H1 (cell line): ENCODE results near the gene NBEA. TPM values are rescaled to one million over a fixed set of nuclear protein-coding genes. Genes with fewer than 3 reads are reported as not detected.

Experiments used
- CTCF ChIA-PET: fragments of 300-600 bp; sonication (Branson Sonifier 250); formaldehyde crosslinking; loops from one replicate; lab custom pipeline; 2021; ENCODE audit not compliant: partially characterized antibody; lab: Charles Lee
- POLR2A ChIA-PET: fragments of 300-600 bp; sonication (Branson Sonifier 250); formaldehyde crosslinking; loops from one replicate; lab custom pipeline; 2021; ENCODE audit warnings: inconsistent platforms; ENCODE audit not compliant: partially characterized antibody; lab: Charles Lee
- DNase-seq, 2 experiments: peaks; one replicate each; pipeline versions ENCODE4 v3.0.0 to v3.0.0-alpha.2; 2010 to 2022; ENCODE audit warnings: low spot score in 2 of 2, low read depth in 1 of 2, mixed read lengths in 1 of 2
- FAIRE-seq: peaks from 2 replicates; lab custom pipeline; 2011; peaks lifted over from hg19 to GRCh38; lab: Jason Lieb, UNC
- H2AFZ ChIP-seq: 2 replicates; pipeline ENCODE4 v1.8.1; 2012; ENCODE audit warnings: low read length, inconsistent platforms
- H2AK5ac ChIP-seq: 2 replicates; pipeline ENCODE4 v1.6.1; 2013; ENCODE audit warnings: low read depth, low read length
- H2BK120ac ChIP-seq: replicated peaks from 2 replicates; pipeline ENCODE3; 2013; ENCODE audit warnings: low read depth, low read length, inconsistent platforms
- H2BK12ac ChIP-seq: 2 replicates; pipeline ENCODE4 v1.6.1; 2013; ENCODE audit warnings: low read depth, low read length
- H2BK15ac ChIP-seq: 2 replicates; pipeline ENCODE4 v1.6.1; 2013; ENCODE audit warnings: low read length
- H2BK20ac ChIP-seq: 2 replicates; pipeline ENCODE4 v1.6.1; 2013; ENCODE audit warnings: low read length
- H2BK5ac ChIP-seq: 2 replicates; pipeline ENCODE4 v1.6.1; 2013; ENCODE audit warnings: low read depth, low read length
- H3K14ac ChIP-seq: 2 replicates; pipeline ENCODE4 v1.6.1; 2013; ENCODE audit warnings: inconsistent platforms; ENCODE audit not compliant: insufficient read length
- H3K18ac ChIP-seq: 2 replicates; pipeline ENCODE4 v1.6.1; 2013; ENCODE audit warnings: low read length; ENCODE audit errors: extremely low read depth
- H3K23ac ChIP-seq: 2 replicates; pipeline ENCODE4 v1.6.1; 2013; ENCODE audit warnings: inconsistent platforms; ENCODE audit not compliant: insufficient read length
- H3K23me2 ChIP-seq: 2 replicates; pipeline ENCODE4 v1.6.1; 2013; ENCODE audit warnings: low read depth, low read length
- H3K27ac ChIP-seq: 2 replicates; pipeline ENCODE4 v1.6.1; 2011; ENCODE audit warnings: low read depth, low read length, inconsistent platforms
- H3K27me3 ChIP-seq, 4 experiments: replicated peaks in 1 of 4; 1 replicate in 1 of 4; 2 replicates in 3 of 4; pipeline versions ENCODE4 v1.6.1 to v1.8.1; 2011 to 2013; ENCODE audit warnings: low read length in 3 of 4, mild to moderate bottlenecking in 3 of 4, inconsistent platforms in 2 of 4, mixed read lengths in 2 of 4, moderate library complexity in 1 of 4; ENCODE audit not compliant: control insufficient read depth in 3 of 4, insufficient read depth in 3 of 4; ENCODE audit errors: extremely low read depth in 1 of 4
- H3K36me3 ChIP-seq, 4 experiments: 2 replicates each; pipeline versions ENCODE4 v1.6.1 to v1.8.1; 2011 to 2013; ENCODE audit warnings: mild to moderate bottlenecking in 4 of 4, low read length in 3 of 4, moderate library complexity in 2 of 4, control low read depth in 1 of 4, inconsistent platforms in 1 of 4; ENCODE audit not compliant: insufficient read depth in 4 of 4, control insufficient read depth in 2 of 4
- H3K4ac ChIP-seq: replicated peaks from 2 replicates; pipeline ENCODE3; 2013; ENCODE audit warnings: low read length, low read depth, mixed read lengths, inconsistent platforms; ENCODE audit not compliant: insufficient read length
- H3K4me1 ChIP-seq, 4 experiments: replicated peaks in 1 of 4; 1 replicate in 1 of 4; 2 replicates in 3 of 4; pipeline versions ENCODE4 v1.6.1 to v1.8.1; 2011 to 2013; ENCODE audit warnings: low read length in 3 of 4, inconsistent platforms in 2 of 4, mixed read lengths in 1 of 4; ENCODE audit not compliant: insufficient read depth in 4 of 4, control insufficient read depth in 3 of 4
- H3K4me2 ChIP-seq, 2 experiments: 2 replicates each; pipeline versions ENCODE4 v1.6.1 to v1.8.1; 2011 to 2013; ENCODE audit warnings: low read depth in 2 of 2, low read length in 2 of 2, control low read depth in 1 of 2, inconsistent platforms in 1 of 2, mild to moderate bottlenecking in 1 of 2; ENCODE audit not compliant: insufficient read depth in 1 of 2
- H3K4me3 ChIP-seq, 4 experiments: fragments of 200-600, 300-600 bp in 1 of 4; sonication (generic), shearing (Covaris generic), sonication (Bioruptor Twin) in 1 of 4; 2 replicates each; pipeline versions ENCODE4 v1.5.1 to v1.8.1; 2011 to 2016; ENCODE audit warnings: low read length in 4 of 4, low read depth in 3 of 4, control low read depth in 2 of 4, inconsistent platforms in 2 of 4, mild to moderate bottlenecking in 2 of 4, mixed read lengths in 1 of 4, moderate library complexity in 1 of 4; ENCODE audit not compliant: insufficient read depth in 2 of 4; ENCODE audit errors: extremely low read depth in 1 of 4
- H3K56ac ChIP-seq: replicated peaks from 2 replicates; pipeline ENCODE3; 2013; ENCODE audit warnings: low read depth, mild to moderate bottlenecking, mixed read lengths, low read length, inconsistent platforms; ENCODE audit not compliant: insufficient read length
- H3K79me1 ChIP-seq: 2 replicates; pipeline ENCODE4 v1.6.1; 2013; ENCODE audit warnings: low read depth, low read length, control low read depth
- H3K79me2 ChIP-seq, 2 experiments: 2 replicates each; pipeline versions ENCODE4 v1.6.1 to v1.8.1; 2012 to 2013; ENCODE audit warnings: low read length in 2 of 2, mild to moderate bottlenecking in 2 of 2, inconsistent platforms in 1 of 2; ENCODE audit not compliant: insufficient read depth in 2 of 2, control insufficient read depth in 1 of 2
- H3K9ac ChIP-seq, 4 experiments: replicated peaks in 1 of 4; 1 replicate in 1 of 4; 2 replicates in 3 of 4; pipeline versions ENCODE4 v1.6.1 to v1.8.1; 2011 to 2013; ENCODE audit warnings: low read depth in 3 of 4, low read length in 3 of 4, control low read depth in 2 of 4, mild to moderate bottlenecking in 2 of 4, moderate library complexity in 2 of 4, inconsistent platforms in 1 of 4; ENCODE audit errors: extremely low read depth in 1 of 4
- H3K9me3 ChIP-seq, 2 experiments: 2 replicates each; pipeline versions ENCODE4 v1.6.1 to v1.8.1; 2012 to 2013; ENCODE audit warnings: mild to moderate bottlenecking in 2 of 2, moderate library complexity in 2 of 2, control low read depth in 1 of 2, inconsistent platforms in 1 of 2, low read depth in 1 of 2, low read length in 1 of 2, mixed read lengths in 1 of 2; ENCODE audit not compliant: insufficient read depth in 2 of 2
- H4K20me1 ChIP-seq, 2 experiments: replicated peaks in 1 of 2; 2 replicates each; pipeline versions ENCODE3 to v1.8.1; 2011 to 2013; ENCODE audit warnings: inconsistent platforms in 2 of 2, low read length in 2 of 2, mild to moderate bottlenecking in 1 of 2; ENCODE audit not compliant: insufficient read depth in 2 of 2, control insufficient read depth in 1 of 2
- H4K5ac ChIP-seq: 2 replicates; pipeline ENCODE4 v1.6.1; 2013; ENCODE audit warnings: low read length, low read depth, mixed read lengths, inconsistent platforms; ENCODE audit not compliant: insufficient read length
- H4K8ac ChIP-seq: 2 replicates; pipeline ENCODE4 v1.8.0; 2013; ENCODE audit warnings: mild to moderate bottlenecking, moderate library complexity, low read length, inconsistent platforms; ENCODE audit not compliant: insufficient read depth; ENCODE audit errors: extremely low read depth
- H4K91ac ChIP-seq: replicated peaks from 2 replicates; pipeline ENCODE3; 2013; ENCODE audit warnings: low read length, mixed read lengths, inconsistent platforms; ENCODE audit not compliant: insufficient read length
- ATF2 ChIP-seq: IDR thresholded peaks from 2 replicates; pipeline ENCODE4 v1.6.1; 2012; ENCODE audit warnings: low read length, inconsistent platforms
- EP300 ChIP-seq, 2 experiments: IDR thresholded peaks; 1 replicate in 1 of 2; 2 replicates in 1 of 2; pipeline ENCODE4 v1.6.1; 2011 to 2012; ENCODE audit warnings: low read depth in 2 of 2, low read length in 2 of 2, mild to moderate bottlenecking in 2 of 2, borderline replicate concordance in 1 of 2, inconsistent platforms in 1 of 2, moderate library complexity in 1 of 2
- PHF8 ChIP-seq: fragments of 200-600 bp; sonication (generic); conservative IDR thresholded peaks from 2 replicates; pipeline ENCODE4 v1.7.1; 2012; ENCODE audit warnings: low read depth, mild to moderate bottlenecking, inconsistent platforms, low read length, moderate library complexity
- SP4 ChIP-seq: IDR thresholded peaks from 2 replicates; pipeline ENCODE4 v1.6.1; 2012; ENCODE audit warnings: low read length, inconsistent platforms
- TAF7 ChIP-seq: optimal IDR thresholded peaks from 2 replicates; pipeline ENCODE3; 2011; ENCODE audit warnings: low read depth, mild to moderate bottlenecking, inconsistent platforms, low read length, moderate library complexity, borderline replicate concordance
- WGBS, 2 experiments: shearing (Covaris generic) in 1 of 2; methylation state at CpG; one replicate each; pipeline versions ENCODE4 v1.1.6 to v1.1.7; 2013 to 2015; ENCODE audit warnings: low lambda C conversion rate in 2 of 2, mixed read lengths in 2 of 2, inconsistent platforms in 1 of 2, low coverage in 1 of 2, missing lambda C conversion rate in 1 of 2; ENCODE audit not compliant: insufficient replicate concordance in 2 of 2, insufficient coverage in 1 of 2, insufficient read length in 1 of 2; ENCODE audit errors: extremely low coverage in 1 of 2, missing lambda C conversion rate in 1 of 2; 5-methylcytosine and 5-hydroxymethylcytosine counted together
- polyA plus RNA-seq, 7 experiments: library from polyadenylated mRNA; depleted of rRNA in 3 of 7; stranded (reverse) in 5 of 7; unstranded in 2 of 7; fragments of >200 nt in 5 of 7; fragments of 200-250 nt in 2 of 7; gene quantifications; 1 replicate in 5 of 7; 2 replicates in 1 of 7; 4 replicates in 1 of 7; pipeline versions ENCODE4 v1.2.1 to v1.2.3, GENCODE V29; 2011 to 2013; ENCODE audit warnings: missing spikeins in 2 of 7, mixed read lengths in 2 of 7
- total RNA-seq: library from RNA; stranded (reverse); fragmentation: NEBNext Ultra II Directional; extraction: Animal tissue kit (Norgen Biotek cat#: 25700); gene quantifications from 2 replicates; pipeline ENCODE4 v1.2.1, GENCODE V29; 2021

NBEA gene
- total and polyA plus RNA-seq, 2 of the 8 experiments (the other 6 are each of a cell fraction or from before 2014, with no cell fraction given), result 14.2 to 21.5 TPM

DNA sequence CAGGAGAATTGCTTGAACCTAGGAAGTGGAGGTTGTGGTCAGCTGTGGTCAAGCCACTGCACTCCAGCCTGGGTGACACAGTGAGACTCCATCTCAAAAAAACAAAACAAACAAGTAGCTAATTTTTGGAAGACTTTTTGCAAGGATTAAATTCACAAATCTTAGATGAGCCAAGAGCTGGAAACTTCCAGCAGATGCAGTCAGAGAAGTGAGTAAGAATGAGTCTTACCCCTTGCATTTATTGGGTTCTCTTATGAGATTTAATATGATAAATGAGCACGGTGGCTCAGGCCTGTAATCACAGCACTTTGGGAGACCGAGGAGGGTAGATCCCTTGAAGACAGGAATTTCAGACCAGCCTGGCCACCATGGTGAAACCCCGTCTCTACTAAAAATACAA, 44.9 kb upstream of the NBEA start:
- no peak overlapping the region for H3K23ac ChIP-seq
- no peak overlapping the region for H3K27ac ChIP-seq
- H3K4ac ChIP-seq, result no peak overlapping the region
- H2AK5ac ChIP-seq, result no peak overlapping the region
- no peaks in the 10 kb centered on the region for H3K79me1 ChIP-seq
- H4K5ac ChIP-seq, result no peak overlapping the region
- H3K9me3 ChIP-seq, result no peaks in the 10 kb centered on the region
- H2BK20ac ChIP-seq, result no peak overlapping the region
- no peak overlapping the region for H3K14ac ChIP-seq
- H3K18ac ChIP-seq, result no peak overlapping the region
- no peak overlapping the region for H3K56ac ChIP-seq
- CTCF ChIA-PET, result interaction anchor here (0.6 to 0.8 kb wide), 2 partner anchors 9 to 50 kb away, joined by 3 read pairs; no protein-coding TSS in a partner anchor
- no peaks in the 10 kb centered on the region; a peak in 1 of 7 replicates for H3K27me3 ChIP-seq
- peaks cover 0 to 16% (median 10%) of the 10 kb centered on the region in 4 experiments; a peak in 5 of 7 replicates for H3K4me1 ChIP-seq
- no peaks in the 10 kb centered on the region for H3K36me3 ChIP-seq
- H3K79me2 ChIP-seq, result no peaks in the 10 kb centered on the region
- POLR2A ChIA-PET, result no interaction called here
- WGBS, 2 experiments, result 97% methylated on average over 3 of the region's 3 CpGs; no CpG with 5 or more reads in 1 of the 2 experiments
- H3K4me3 ChIP-seq, result no peak overlapping the region
- TF ChIP-seq SP4, result no peak
- TF ChIP-seq TAF7, result no peak
- no peak for TF ChIP-seq PHF8
- no peak for TF ChIP-seq ATF2
- no peak for TF ChIP-seq EP300 (IDR thresholded peaks at IDR 0.05; ENCODE audit: borderline replicate concordance in 1 of 2, low read depth in 2 of 2, low read length in 2 of 2)
- no peak overlapping the region for H3K4me2 ChIP-seq
- no peak overlapping the region; the same call in 1 of the 2 replicates for H2BK12ac ChIP-seq
- H4K20me1 ChIP-seq, result no peaks in the 10 kb centered on the region
- no peak overlapping the region for H2BK15ac ChIP-seq
- FAIRE-seq, result no peak
- no peak overlapping the region for H3K9ac ChIP-seq
- DNase-seq, result no peak
- H3K23me2 ChIP-seq, result no peaks in the 10 kb centered on the region; the same call in 1 of the 2 replicates
- no peak overlapping the region for H2BK120ac ChIP-seq
- no peak overlapping the region for H2BK5ac ChIP-seq
- H4K8ac ChIP-seq, result no peak overlapping the region
- no peak overlapping the region for H4K91ac ChIP-seq
- H2AFZ ChIP-seq, result no peak overlapping the region
